ENCODE data around the gene CCNB3. TPM values are rescaled to one million over a fixed set of nuclear protein-coding genes. Genes with fewer than 3 reads are reported as not detected.

CCNB3 gene, protein sequence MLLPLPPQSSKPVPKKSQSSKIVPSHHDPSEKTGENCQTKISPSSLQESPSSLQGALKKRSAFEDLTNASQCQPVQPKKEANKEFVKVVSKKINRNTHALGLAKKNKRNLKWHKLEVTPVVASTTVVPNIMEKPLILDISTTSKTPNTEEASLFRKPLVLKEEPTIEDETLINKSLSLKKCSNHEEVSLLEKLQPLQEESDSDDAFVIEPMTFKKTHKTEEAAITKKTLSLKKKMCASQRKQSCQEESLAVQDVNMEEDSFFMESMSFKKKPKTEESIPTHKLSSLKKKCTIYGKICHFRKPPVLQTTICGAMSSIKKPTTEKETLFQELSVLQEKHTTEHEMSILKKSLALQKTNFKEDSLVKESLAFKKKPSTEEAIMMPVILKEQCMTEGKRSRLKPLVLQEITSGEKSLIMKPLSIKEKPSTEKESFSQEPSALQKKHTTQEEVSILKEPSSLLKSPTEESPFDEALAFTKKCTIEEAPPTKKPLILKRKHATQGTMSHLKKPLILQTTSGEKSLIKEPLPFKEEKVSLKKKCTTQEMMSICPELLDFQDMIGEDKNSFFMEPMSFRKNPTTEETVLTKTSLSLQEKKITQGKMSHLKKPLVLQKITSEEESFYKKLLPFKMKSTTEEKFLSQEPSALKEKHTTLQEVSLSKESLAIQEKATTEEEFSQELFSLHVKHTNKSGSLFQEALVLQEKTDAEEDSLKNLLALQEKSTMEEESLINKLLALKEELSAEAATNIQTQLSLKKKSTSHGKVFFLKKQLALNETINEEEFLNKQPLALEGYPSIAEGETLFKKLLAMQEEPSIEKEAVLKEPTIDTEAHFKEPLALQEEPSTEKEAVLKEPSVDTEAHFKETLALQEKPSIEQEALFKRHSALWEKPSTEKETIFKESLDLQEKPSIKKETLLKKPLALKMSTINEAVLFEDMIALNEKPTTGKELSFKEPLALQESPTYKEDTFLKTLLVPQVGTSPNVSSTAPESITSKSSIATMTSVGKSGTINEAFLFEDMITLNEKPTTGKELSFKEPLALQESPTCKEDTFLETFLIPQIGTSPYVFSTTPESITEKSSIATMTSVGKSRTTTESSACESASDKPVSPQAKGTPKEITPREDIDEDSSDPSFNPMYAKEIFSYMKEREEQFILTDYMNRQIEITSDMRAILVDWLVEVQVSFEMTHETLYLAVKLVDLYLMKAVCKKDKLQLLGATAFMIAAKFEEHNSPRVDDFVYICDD (N-terminal part only)
- 1.0 and 1.1 TPM in 2 replicates for total RNA-seq (2014; rRNA removed; shearing (Covaris generic))
- 0.24 and 2.1 TPM in 2 replicates for polyA plus RNA-seq (2015; cell fraction: cytosol; rRNA removed)
- polyA plus RNA-seq (2015; cell fraction: nucleus; rRNA removed), result 0.08 and 0.81 TPM in 2 replicates

DNA sequence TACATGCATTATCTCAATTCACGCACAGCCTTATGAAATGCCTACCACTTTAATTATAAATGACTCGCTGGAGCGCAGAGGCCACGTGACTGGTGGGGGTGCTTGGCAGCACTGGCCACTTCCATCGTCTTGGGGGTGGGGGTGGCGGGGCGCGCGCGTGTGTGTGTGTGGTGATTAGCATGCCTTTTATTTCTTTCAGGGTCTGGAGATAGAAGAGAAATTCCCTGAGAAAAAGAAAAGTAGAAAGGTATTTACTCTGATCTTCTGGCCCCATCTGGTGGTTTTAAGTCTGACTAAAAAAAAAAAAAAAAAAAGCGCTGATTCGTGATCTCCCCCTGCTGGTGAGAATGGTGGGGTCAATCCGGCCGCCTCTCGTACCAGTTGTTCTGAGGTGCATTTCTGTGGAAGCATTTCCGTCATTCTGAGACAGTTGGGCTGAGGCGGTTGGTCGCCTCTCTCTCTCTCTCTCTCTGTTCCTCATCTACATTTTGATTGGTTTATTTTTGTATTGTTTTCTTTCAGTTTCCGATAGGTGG, at the start of gene CCNB3:
Gene CCNB3 (plus strand): TSS at position 402 of the 536 bp plus-strand sequence. CDS start 80,399 bp downstream, outside the sequence.
- DNase-seq (ENCODE audit: low read depth, low spot score), result peak; percentile 72
- in situ Hi-C loops (cut with HindIII; ENCODE audit: low pct_unique_long_range_greater_than_20kb, low sequenced_read_pairs), result no loop called here

DNA sequence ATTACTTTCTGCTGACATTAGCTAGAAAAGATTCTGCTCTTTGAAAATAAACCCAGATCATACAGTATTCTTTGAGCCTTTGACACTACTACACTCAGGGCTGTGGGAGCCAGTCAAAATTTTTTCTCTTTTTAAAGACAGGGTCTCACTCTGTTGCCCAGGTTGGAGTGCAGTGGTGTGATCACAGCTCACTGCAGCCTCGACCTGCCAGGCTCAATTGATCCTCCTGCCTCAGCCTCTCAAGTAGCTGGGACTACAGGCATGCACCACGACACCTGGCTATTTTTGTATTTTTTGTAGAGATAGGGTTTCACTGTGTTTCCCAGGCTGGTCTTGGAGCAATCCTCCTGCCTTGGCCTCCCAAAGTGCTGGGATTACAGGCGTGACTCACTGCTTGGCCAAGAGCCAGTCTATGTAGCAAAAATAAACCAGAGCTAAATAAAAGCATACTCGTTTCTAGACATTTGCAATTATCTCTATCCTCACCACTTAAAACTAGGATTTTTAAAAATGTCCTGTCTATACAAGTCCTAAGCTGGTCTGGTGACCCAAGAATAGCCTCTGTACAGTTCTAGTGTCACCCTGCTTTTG, 46.9 kb upstream of the CCNB3 start:
- DNase-seq (ENCODE audit: low read depth, low spot score), result no peak
- in situ Hi-C loops (cut with HindIII; ENCODE audit: low pct_unique_long_range_greater_than_20kb, low sequenced_read_pairs), result no loop called here

DNA sequence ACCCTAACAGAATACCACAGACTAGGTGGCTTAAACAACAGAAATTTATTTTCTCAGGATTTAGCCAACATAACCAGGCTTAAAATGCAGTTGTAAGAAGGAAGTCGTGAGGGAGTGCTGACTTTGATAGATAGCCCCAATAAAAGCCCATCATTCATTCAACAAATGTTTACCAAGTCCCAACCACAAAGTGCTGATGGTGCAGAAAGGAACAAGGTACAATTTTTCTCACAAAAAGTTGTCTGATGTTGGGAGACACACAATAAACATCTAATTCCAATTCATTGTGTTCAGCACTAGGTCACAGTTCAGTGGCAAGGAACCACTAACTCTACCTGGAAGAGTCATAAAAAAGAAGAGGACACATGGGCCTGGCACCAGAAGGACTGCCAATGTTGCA, 46.0 kb upstream of the CCNB3 start:
- no peak for DNase-seq (ENCODE audit: low read depth, low spot score)
- in situ Hi-C loops (cut with HindIII; ENCODE audit: low pct_unique_long_range_greater_than_20kb, low sequenced_read_pairs), result no loop called here

DNA sequence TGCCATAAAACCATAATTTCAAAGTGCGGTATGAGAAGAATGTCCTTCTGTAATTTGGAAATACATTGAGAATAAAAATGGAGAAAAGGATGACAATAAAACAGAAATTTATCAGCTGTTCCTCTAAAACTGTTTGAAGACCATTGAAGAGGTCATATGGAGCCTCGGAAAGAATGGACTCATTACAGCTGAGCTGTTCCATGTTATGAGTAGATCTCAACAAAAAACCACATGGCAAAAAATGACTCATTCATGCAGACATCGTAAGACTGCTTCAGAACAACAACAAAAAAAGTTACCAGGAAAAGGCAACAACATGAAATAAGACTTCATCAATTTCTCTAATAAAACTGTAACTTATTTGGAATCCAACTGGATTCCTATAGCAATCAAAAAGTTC, 43.4 kb upstream of the CCNB3 start:
- DNase-seq (ENCODE audit: low read depth, low spot score), result peak; percentile 4

DNA sequence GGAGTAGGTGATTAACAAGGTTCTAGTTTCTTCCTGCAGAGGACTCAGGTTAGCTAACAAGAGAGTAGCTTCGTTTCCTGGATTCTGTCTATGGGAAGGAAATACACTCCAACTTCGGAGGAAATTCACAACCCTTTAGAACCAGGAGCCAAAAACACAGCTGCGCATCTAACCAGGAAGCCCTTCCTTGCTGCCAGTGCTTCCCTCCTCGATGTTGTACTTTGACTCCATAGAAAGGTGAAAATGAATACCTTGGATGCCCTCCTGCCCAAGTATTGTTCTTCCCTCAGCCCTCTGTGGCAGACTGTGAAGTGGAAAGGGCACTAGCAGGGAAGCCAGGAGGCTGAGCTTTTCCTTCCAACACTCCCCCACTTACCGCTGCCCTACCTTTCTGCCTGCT, 38.8 kb upstream of the CCNB3 start:
- in situ Hi-C loops (cut with HindIII; ENCODE audit: low pct_unique_long_range_greater_than_20kb, low sequenced_read_pairs), result no loop called here

More for the DNA sequence above, 43.4 kb upstream of the CCNB3 start:
- in situ Hi-C loops (cut with HindIII; ENCODE audit: low pct_unique_long_range_greater_than_20kb, low sequenced_read_pairs), result no loop called here

DNA sequence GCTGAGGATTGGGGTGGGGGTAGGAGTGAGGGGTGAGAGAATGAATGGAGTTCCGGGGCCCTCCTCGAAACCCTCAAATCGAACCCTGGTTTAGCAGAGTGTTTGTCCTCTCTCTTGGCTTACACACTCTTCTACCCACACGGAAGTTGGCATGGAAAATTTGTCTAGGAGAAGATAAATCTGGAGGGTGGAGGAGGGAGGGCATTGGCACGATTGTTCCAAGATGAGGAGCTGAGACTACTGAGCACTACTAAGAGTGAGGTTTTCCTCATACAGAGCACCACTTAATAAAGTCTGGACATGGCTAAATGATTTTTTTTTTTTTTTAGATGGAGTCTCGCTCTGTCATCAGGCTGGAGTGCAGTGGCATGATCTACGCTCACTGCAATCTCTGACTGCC, 37.2 kb upstream of the CCNB3 start:
- no peak for DNase-seq (ENCODE audit: low read depth, low spot score)
- in situ Hi-C loops (cut with HindIII; ENCODE audit: low pct_unique_long_range_greater_than_20kb, low sequenced_read_pairs), result no loop called here

More for the DNA sequence above, 38.8 kb upstream of the CCNB3 start:
- no peak for DNase-seq (ENCODE audit: low read depth, low spot score)

DNA sequence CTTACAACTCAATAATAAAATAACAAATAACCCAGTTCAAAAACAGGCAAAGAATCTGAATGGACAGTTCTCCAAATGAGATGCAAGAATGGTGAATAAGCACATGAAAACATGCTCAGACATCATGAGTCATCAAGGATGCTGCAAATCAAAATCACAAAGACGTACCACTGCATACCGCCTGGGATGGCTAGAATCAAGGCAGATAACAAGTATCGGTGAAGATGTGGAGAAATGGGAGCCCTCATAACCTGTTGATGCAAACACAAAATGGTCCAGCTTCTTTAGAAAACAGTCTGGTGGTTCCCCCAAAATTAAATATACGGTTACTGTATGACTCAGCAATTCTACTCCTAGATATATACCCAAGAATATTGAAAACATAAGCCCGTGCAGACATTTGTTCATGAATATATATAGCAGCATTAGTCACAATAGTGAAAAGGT, 36.3 kb upstream of the CCNB3 start:
- no peak for DNase-seq (ENCODE audit: low read depth, low spot score)
- in situ Hi-C loops (cut with HindIII; ENCODE audit: low pct_unique_long_range_greater_than_20kb, low sequenced_read_pairs), result no loop called here

DNA sequence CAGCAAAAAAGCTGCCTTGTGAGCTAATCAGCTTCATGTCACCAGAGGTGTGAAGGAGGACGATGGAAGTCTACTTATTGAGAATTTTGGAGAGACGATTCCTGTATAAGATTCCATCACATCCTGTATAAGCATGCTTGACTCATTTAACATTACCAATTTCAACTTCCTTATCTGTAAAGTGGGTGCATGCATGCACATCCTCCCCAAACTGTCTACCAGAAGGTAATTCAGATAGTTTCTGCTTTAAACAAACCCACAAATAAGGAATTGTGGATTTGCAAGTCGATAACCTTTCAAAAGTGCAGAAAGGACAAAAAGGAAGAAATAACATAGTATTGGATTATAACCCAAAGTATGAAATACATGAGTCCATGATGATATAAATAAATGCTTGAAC, 34.8 kb upstream of the CCNB3 start:
- in situ Hi-C loops (cut with HindIII; ENCODE audit: low pct_unique_long_range_greater_than_20kb, low sequenced_read_pairs), result no loop called here
- no peak for DNase-seq (ENCODE audit: low read depth, low spot score)

DNA sequence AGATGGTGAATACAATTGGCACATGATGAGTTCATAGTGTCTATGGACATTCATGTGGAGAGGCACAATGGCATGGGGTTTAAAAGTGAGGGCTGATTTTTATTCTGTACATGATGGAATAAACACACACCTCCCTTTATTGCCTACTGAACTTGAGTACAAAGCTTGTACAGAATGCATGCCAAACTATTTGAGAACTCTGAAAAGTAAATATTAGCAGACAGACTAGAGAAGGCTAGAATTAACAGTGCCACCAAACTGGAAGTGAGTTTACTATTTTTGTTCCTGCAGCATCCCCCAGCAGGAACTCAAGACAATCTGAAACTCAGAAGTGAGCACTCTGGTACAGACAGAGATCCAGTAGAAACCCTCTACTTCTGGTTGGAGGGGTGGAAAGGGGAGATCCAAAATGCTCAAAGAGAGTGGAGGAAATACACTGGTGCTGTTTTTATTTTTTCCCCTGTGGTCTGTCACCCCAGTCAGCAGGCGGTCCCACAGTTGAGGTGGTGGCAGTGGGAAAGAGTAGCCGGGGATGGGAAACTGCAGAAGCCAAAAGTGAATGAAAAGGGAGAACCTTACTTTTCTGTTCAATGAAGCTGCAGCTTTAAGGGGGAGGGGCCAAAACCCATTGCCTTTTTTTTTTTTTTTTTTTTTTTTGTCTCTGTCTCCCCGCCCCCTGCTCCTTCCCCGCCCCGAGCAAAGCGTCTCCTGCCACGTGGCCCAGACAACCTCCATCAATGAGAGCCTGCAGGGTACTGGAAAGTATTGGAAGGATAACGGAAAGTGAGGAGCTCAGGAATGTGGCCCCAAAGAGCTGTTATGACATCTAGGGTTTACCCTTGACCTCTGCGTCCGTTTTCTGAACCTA, 24.3 kb upstream of the CCNB3 start:
- peak; percentile 24 for DNase-seq (ENCODE audit: low read depth, low spot score)
- in situ Hi-C loops (cut with HindIII; ENCODE audit: low pct_unique_long_range_greater_than_20kb, low sequenced_read_pairs), result no loop called here

DNA sequence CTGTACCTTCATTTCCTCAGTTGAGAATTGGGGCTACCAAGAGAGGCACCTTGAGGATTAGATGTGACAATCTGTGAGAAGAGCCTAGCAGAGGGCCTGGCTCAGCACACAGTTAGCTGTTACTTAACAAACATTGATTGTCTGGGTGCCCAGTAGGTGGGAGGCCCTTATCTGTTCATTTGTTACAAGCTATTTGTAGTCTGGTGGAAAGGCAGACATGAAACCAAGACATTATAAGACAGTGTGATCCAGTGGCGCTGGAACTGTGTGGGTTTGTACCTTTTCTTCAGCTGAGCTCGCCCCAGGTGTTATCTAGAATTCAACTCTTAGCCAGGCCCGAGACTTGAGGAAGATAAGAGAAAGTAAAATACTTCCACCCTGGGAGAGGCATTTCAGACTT, 20.7 kb upstream of the CCNB3 start:
- in situ Hi-C loops (cut with HindIII; ENCODE audit: low pct_unique_long_range_greater_than_20kb, low sequenced_read_pairs), result no loop called here
- no peak for DNase-seq (ENCODE audit: low read depth, low spot score)

DNA sequence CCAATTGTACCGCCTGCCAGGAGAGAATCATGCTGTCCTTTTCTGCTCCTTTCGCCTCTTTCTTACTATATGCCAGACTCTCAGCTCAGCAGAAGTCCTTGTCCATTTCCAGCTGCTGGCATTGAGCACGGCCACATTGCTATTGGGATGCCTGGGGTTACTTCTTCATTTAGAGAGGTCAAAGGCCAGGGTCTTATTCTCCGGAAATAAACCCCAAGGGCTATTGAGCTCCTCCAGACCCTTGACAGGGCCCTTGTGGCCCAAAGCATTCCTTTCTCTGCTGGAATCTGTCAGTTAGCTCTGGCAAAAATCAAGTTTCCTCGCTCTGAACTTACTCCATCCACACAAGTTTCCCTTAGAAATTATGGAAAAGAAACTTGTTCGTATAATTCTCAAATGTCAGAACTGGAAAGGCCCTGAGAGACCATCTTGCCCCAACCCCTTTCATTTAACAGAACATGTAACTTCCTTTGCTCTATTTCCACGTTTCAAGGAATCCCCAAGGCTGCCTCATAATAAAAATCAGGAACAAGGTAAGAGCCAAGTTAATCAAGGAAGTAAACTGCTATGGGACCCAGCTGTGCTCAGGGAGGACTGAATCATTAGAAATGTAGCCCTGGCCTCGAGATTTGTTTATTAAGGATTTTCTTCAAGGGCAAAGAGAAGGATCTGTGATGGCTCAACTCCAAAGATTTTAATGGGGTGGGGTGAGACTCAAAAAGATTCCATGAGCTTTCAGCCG, 15.5 kb upstream of the CCNB3 start:
- in situ Hi-C loops (cut with HindIII; ENCODE audit: low pct_unique_long_range_greater_than_20kb, low sequenced_read_pairs), result no loop called here
- DNase-seq (ENCODE audit: low read depth, low spot score), result no peak

DNA sequence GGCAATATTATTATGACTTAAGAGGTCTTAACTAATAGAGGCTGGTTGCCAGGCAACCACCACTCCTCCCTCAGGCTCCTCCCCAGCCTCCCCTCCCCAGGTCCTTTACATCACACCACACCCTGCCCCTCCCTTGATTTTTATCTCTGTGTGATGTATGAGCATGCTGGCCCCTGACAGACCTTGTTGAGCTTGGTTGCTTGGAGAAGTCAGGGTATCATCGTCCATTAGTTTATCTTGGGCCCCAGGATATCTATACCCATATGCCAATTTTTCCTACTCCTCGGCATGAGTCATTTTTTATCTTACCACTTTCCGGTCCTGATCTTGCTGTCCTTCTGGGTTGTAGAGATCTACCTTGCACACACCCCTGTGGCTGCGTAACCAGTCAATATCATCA, 6.2 kb upstream of the CCNB3 start:
- in situ Hi-C loops (cut with HindIII; ENCODE audit: low pct_unique_long_range_greater_than_20kb, low sequenced_read_pairs), result no loop called here
- DNase-seq (ENCODE audit: low read depth, low spot score), result no peak

DNA sequence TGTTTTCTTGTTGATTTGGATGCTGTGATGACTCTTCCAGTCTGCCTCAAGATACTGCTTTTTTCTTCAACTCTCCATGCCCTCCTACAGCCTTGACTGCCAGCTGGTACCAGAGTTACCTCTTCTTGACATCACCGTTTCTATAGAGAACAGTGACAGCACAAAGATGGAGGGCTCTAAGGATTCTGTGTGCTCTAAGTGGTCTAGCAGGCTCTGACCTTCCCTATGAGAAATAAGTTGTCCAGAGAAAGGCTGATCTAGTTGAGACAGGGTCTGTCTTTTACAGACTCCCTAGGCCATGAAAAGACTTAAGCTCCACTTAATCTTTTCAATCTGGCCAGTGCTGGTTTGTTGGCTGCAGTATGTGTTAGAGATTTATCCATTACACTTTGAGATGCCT, 3.7 kb upstream of the CCNB3 start, which contains the start of gene AKAP4:
Gene AKAP4 (minus strand): TSS at position 101 of the 400 bp plus-strand sequence. CDS start 118 bp downstream, outside the sequence.
- in situ Hi-C loops (cut with HindIII; ENCODE audit: low pct_unique_long_range_greater_than_20kb, low sequenced_read_pairs), result no loop called here
- no peak for DNase-seq (ENCODE audit: low read depth, low spot score)

DNA sequence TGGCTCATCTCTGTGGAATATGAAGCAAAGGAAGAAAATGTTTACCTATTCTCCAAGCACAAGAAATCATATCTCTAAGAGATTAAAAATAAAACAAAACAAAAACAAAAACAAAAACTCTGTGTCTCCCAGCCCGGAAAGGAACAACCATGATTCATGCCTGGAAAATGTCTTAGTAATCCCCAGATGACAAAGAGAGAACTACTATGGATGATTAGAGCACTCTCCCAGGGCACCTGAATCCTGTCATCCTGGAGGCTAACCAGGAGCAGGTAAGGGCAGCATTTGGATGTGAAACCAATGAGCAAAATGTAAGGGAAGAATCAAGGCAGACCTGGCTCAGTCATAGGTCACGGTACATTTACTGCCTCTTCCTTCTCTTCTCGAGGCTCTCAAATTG, 2.0 kb upstream of the CCNB3 start:
- DNase-seq (ENCODE audit: low read depth, low spot score), result no peak
- in situ Hi-C loops (cut with HindIII; ENCODE audit: low pct_unique_long_range_greater_than_20kb, low sequenced_read_pairs), result no loop called here

DNA sequence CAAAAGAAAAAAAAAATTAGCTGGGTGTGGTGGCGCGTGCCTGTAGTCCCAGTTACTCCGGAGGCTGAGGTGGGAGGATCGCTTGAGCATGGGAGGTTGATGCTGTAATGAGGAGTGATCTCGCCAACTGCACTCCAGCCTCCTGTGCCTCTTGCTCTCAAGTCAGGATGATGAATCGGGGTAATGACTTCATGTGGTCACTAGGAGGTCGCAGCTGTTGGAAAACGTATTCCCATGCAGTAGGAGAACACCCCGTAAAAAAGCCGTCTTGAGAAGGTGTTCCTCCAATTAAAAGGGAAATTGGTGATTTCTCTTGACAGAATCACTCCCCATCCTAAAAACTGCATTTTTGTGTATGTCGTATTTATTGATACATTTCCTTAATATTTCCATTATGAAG, 2.2 kb downstream of the CCNB3 start:
- DNase-seq (ENCODE audit: low read depth, low spot score), result no peak
- in situ Hi-C loops (cut with HindIII; ENCODE audit: low pct_unique_long_range_greater_than_20kb, low sequenced_read_pairs), result no loop called here
